Stimulated activated CD4-positive, alpha-beta T cell treated with anti-CD3 and anti-CD28 coated beads, Interleukin-12 subunit alpha, Interleukin-12 subunit beta, amount 100 ng/mL, for 4 hours (primary cell): ENCODE measurements around the gene SUPT4H1.

Experiments
- DNase-seq: peaks from one replicate; pipeline ENCODE4 v3.0.0-alpha.2; 2020

The SUPT4H1 gene

GRCh38 chr17:58338841-58339754 lies 12.9 kb downstream of the SUPT4H1 start:
- DNase-seq, result peak; percentile 64

GRCh38 chr17:58338454-58338840 lies 13.6 kb downstream of the SUPT4H1 start:
- DNase-seq, result peak; percentile 42

- peak; percentile 91 for DNase-seq
Observed at GRCh38 chr17:58337600-58338453, 14.2 kb downstream of the SUPT4H1 start.

GRCh38 chr17:58337210-58337599 lies 14.8 kb downstream of the SUPT4H1 start:
- DNase-seq, result peak; percentile 52

GRCh38 chr17:58336456-58337209 lies 15.4 kb downstream of the SUPT4H1 start:
- DNase-seq, result no peak

- DNase-seq, result peak; percentile 52
Observed at GRCh38 chr17:58335779-58336455, 16.1 kb downstream of the SUPT4H1 start.

GRCh38 chr17:58335061-58335731 lies 16.8 kb downstream of the SUPT4H1 start:
- peak; percentile 61 for DNase-seq

GRCh38 chr17:58334661-58335060 lies 17.3 kb downstream of the SUPT4H1 start:
- DNase-seq, result no peak

- DNase-seq, result no peak
Observed at GRCh38 chr17:58334256-58334655, 17.7 kb downstream of the SUPT4H1 start.

GRCh38 chr17:58333736-58334207 lies 18.2 kb downstream of the SUPT4H1 start:
- DNase-seq, result no peak

GRCh38 chr17:58332778-58333735 lies 18.9 kb downstream of the SUPT4H1 start:
- peak; percentile 77 for DNase-seq

- peak; percentile 96 for DNase-seq
Observed at GRCh38 chr17:58331815-58332777, 19.9 kb downstream of the SUPT4H1 start.

- DNase-seq, result peak; percentile 78
Observed at GRCh38 chr17:58330997-58331814, 20.8 kb downstream of the SUPT4H1 start.

- DNase-seq, result peak; percentile 50
Observed at GRCh38 chr17:58330538-58330996, 21.4 kb downstream of the SUPT4H1 start.

- DNase-seq, result peak; percentile 53
Observed at GRCh38 chr17:58329810-58330537, 22.0 kb downstream of the SUPT4H1 start.

- peak; percentile 92 for DNase-seq
Observed at GRCh38 chr17:58329035-58329809, 22.8 kb downstream of the SUPT4H1 start.
